Chondrocyte (in vitro differentiated cells): ENCODE data around the gene DHRS4L2. TPM values are rescaled to one million over a fixed set of nuclear protein-coding genes. Genes with fewer than 3 reads are reported as not detected.
"Not testable (repeated sequence)": the region's sequence is repeated elsewhere in the genome, so short reads cannot be mapped to it uniquely, and the experiment has no call there.

Source experiments
- DNase-seq: peaks from one replicate; pipeline ENCODE4 v3.0.0; 2021; ENCODE audit warnings: mixed read lengths, low spot score
- H3K27ac Mint-ChIP-seq: one replicate; pipeline ENCODE4 v1.8.0; 2021; ENCODE audit warnings: mild to moderate bottlenecking, moderate library complexity, mixed read lengths; ENCODE audit not compliant: unreplicated experiment
- H3K27me3 Mint-ChIP-seq: 2 replicates; pipeline ENCODE4 v1.8.0; 2021; ENCODE audit warnings: low read depth, mixed read lengths
- H3K36me3 Mint-ChIP-seq: 2 replicates; pipeline ENCODE4 v1.8.0; 2021; ENCODE audit warnings: low read depth, mixed read lengths
- H3K4me1 Mint-ChIP-seq: 2 replicates; pipeline ENCODE4 v1.8.0; 2021; ENCODE audit warnings: low read depth, mild to moderate bottlenecking, mixed read lengths
- H3K4me3 Mint-ChIP-seq: one replicate; pipeline ENCODE4 v1.8.0; 2021; ENCODE audit warnings: mild to moderate bottlenecking, moderate library complexity, mixed read lengths; ENCODE audit not compliant: unreplicated experiment
- H3K9me3 Mint-ChIP-seq: 2 replicates; pipeline ENCODE4 v1.8.0; 2021; ENCODE audit warnings: low read depth, mixed read lengths
- CTCF ChIP-seq: fragments of 200-600 bp; sonication (generic); IDR thresholded peaks from 2 replicates; pipeline ENCODE4 v1.5.0; 2021; ENCODE audit warnings: antibody characterized with exemption, mild to moderate bottlenecking, moderate library complexity
- long read RNA-seq: library from polyadenylated mRNA; stranded (forward); transcript quantifications from one replicate; pipeline ENCODE4 v2.0.0, GENCODE V29; 2021
- total RNA-seq: library from RNA; stranded (reverse); gene quantifications from 3 replicates; pipeline ENCODE4 v1.2.1, GENCODE V29; 2021

DHRS4L2 gene
- 11.9 to 17.7 TPM (median 13.9 TPM) in 3 replicates for total RNA-seq
- long read RNA-seq, partial matches to known transcripts = 0 of 1 reads
- long read RNA-seq, other reads (novel, unspliced or antisense) = 1 of 1 reads

- Mint-ChIP-seq H3K4me3 (peak within 1 kb of the TSS; percentile 59), H3K27ac (peak within 1 kb of the TSS; percentile 85)
- H3K27me3 Mint-ChIP-seq, H3K4me1 Mint-ChIP-seq, H3K9me3 Mint-ChIP-seq, H3K36me3 Mint-ChIP-seq, DNase-seq: not testable (repeated sequence)
Measured at GRCh38 chr14:23988607-23989363, at the start of gene DHRS4L2. TSS of gene DHRS4L2 (plus strand) at chr14:23988929. CDS start at chr14:23988948, 19 bp downstream.

- Mint-ChIP-seq H3K36me3 (peaks cover 8% of the 10 kb centered on the region), H3K9me3 (no peaks in the 10 kb centered on the region), H3K4me1 (no peaks in the 10 kb centered on the region), H3K27me3 (no peaks in the 10 kb centered on the region), H3K4me3 (no peak overlapping the region), H3K27ac (no peak overlapping the region)
- DNase-seq = no peak
- TF ChIP-seq CTCF = no peak
Measured at GRCh38 chr14:23939607-23940326, 49.0 kb upstream of the DHRS4L2 start.

GRCh38 chr14:23941230-23941629 lies 47.5 kb upstream of the DHRS4L2 start:
- no peak for TF ChIP-seq CTCF
- Mint-ChIP-seq H3K27ac (no peak overlapping the region), H3K9me3 (no peaks in the 10 kb centered on the region), H3K36me3 (peaks cover 8% of the 10 kb centered on the region), H3K27me3 (no peaks in the 10 kb centered on the region), H3K4me3 (no peak overlapping the region), H3K4me1 (no peaks in the 10 kb centered on the region)
- DNase-seq = no peak

- H3K9me3 Mint-ChIP-seq = no peaks in the 10 kb centered on the region
- no peak overlapping the region for H3K4me3 Mint-ChIP-seq
- H3K4me1 Mint-ChIP-seq = no peaks in the 10 kb centered on the region
- no peak for DNase-seq
- no peak for TF ChIP-seq CTCF
- H3K36me3 Mint-ChIP-seq = peaks cover 8% of the 10 kb centered on the region
- H3K27ac Mint-ChIP-seq = no peak overlapping the region
- H3K27me3 Mint-ChIP-seq = no peaks in the 10 kb centered on the region
Measured at GRCh38 chr14:23941669-23942068, 47.1 kb upstream of the DHRS4L2 start.

- no peak for DNase-seq
- no peak for TF ChIP-seq CTCF
- no peaks in the 10 kb centered on the region for H3K27me3 Mint-ChIP-seq
- no peaks in the 10 kb centered on the region for H3K4me1 Mint-ChIP-seq
- H3K27ac Mint-ChIP-seq = no peak overlapping the region
- no peaks in the 10 kb centered on the region for H3K9me3 Mint-ChIP-seq
- H3K4me3 Mint-ChIP-seq = no peak overlapping the region
- H3K36me3 Mint-ChIP-seq = peaks cover 8% of the 10 kb centered on the region
Measured at GRCh38 chr14:23942587-23942986, 46.1 kb upstream of the DHRS4L2 start.

GRCh38 chr14:23949069-23949468 lies 39.7 kb upstream of the DHRS4L2 start:
- not testable (repeated sequence) for H3K27ac Mint-ChIP-seq, H3K27me3 Mint-ChIP-seq, H3K36me3 Mint-ChIP-seq, H3K9me3 Mint-ChIP-seq, DNase-seq, H3K4me3 Mint-ChIP-seq
- peaks cover 20% of the 10 kb centered on the region for H3K4me1 Mint-ChIP-seq
